ENCODE data around the gene COL26A1.

COL26A1 gene

DNA sequence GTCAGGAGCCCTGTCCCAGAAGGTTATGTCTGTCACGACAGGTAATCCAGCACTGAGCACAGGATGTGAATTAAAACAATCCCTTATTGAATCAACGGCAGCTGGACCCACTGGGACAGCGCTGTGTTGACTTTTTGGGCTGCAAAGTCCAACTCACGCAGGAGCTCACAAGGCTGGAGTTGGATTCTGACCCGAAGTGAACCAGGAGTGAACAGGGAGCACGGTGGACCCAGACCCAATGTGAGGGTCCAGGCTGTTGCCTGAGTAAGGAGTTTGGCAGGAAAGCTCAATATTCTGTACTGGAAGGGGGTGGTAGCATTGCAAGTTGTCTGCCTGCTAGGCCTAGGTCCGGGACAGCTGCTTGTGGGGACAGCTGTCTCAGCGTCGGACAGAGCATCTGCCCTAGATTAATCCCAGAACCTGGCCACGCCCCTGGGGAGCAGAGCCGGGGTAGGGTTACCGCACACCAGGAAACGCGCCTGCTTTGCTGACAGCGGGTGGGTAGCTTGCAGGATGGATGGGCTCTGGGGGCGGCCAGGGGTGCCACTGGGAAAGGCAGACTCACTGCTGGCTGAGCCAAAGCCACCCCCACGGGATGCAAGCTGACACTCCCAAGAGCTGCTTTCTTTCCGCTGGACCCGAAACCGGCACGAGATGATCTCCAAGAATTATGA lies 24.0 kb downstream of the COL26A1 start:
- no peak overlapping the region for H3K4me3 ChIP-seq (replicated peaks; ENCODE audit: insufficient read depth, low read length)

DNA sequence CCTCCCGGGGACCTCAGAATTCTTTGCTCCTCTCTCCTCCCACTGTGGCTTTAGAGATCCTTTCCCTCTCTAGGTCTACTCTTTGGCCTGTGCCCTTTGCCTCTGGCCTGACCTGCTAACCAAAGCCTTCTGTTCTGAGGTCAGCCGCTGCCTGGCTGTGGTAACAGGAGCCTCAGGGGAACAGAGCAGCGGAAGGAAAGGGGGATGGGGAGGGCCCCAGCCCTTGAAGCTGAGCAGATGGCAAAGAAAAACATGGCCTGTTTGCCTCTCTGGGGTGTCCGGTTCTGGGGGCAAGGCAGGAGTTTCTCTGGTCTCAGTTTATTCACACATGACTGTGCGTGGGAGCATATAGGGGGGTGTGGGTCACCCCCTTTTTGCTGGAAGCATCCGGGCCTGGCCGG lies 28.2 kb downstream of the COL26A1 start:
- Histone ChIP-seq H3K27ac (replicated peaks) (no peak overlapping the region), H3K27me3 (ENCODE audit: insufficient read depth, poor library complexity, severe bottlenecking) (peaks cover 9% of the 10 kb centered on the region), H3K4me3 (replicated peaks; ENCODE audit: insufficient read depth, low read length) (no peak overlapping the region)
- peak in 1 of 2 experiments; percentile 68 for DNase-seq (ENCODE audit: low read depth in 1 of 2, low spot score in 1 of 2)
- TF ChIP-seq SPI1 (IDR thresholded peaks at IDR 0.05; ENCODE audit: borderline replicate concordance, low read depth) (no peak), POLR2AphosphoS5 (IDR thresholded peaks at IDR 0.05; ENCODE audit: low read depth) (peak; percentile 74; the same call in 1 of the 2 replicates), GABPA (IDR thresholded peaks at IDR 0.05; ENCODE audit: low read depth) (no peak), REST (IDR thresholded peaks at IDR 0.05; ENCODE audit: insufficient replicate concordance, low read depth) (no peak), CTCF (IDR thresholded peaks at IDR 0.05; ENCODE audit: insufficient read depth, low read length) (no peak)

More for the DNA sequence above, 24.0 kb downstream of the COL26A1 start:
- Histone ChIP-seq H3K27me3 (ENCODE audit: insufficient read depth, poor library complexity, severe bottlenecking) (peaks cover 9% of the 10 kb centered on the region), H3K27ac (replicated peaks) (no peak overlapping the region)
- DNase-seq (ENCODE audit: low read depth in 1 of 2, low spot score in 1 of 2) = no peak
- TF ChIP-seq POLR2AphosphoS5 (IDR thresholded peaks at IDR 0.05; ENCODE audit: low read depth) = no peak
- TF ChIP-seq REST (IDR thresholded peaks at IDR 0.05; ENCODE audit: insufficient replicate concordance, low read depth) = no peak
- no peak for TF ChIP-seq SPI1 (IDR thresholded peaks at IDR 0.05; ENCODE audit: borderline replicate concordance, low read depth)
- no peak for TF ChIP-seq CTCF (IDR thresholded peaks at IDR 0.05; ENCODE audit: insufficient read depth, low read length)
- no peak for TF ChIP-seq GABPA (IDR thresholded peaks at IDR 0.05; ENCODE audit: low read depth)

GRCh38 chr7:101391991-101392390 lies 29.3 kb downstream of the COL26A1 start:
- no peak overlapping the region for H3K27ac ChIP-seq (replicated peaks)
- DNase-seq (ENCODE audit: low read depth in 1 of 2, low spot score in 1 of 2) = no peak
- TF ChIP-seq REST (IDR thresholded peaks at IDR 0.05; ENCODE audit: insufficient replicate concordance, low read depth) (no peak), CTCF (IDR thresholded peaks at IDR 0.05; ENCODE audit: insufficient read depth, low read length) (no peak), GABPA (IDR thresholded peaks at IDR 0.05; ENCODE audit: low read depth) (no peak), POLR2AphosphoS5 (IDR thresholded peaks at IDR 0.05; ENCODE audit: low read depth) (no peak), SPI1 (IDR thresholded peaks at IDR 0.05; ENCODE audit: borderline replicate concordance, low read depth) (no peak)
- H3K27me3 ChIP-seq (ENCODE audit: insufficient read depth, poor library complexity, severe bottlenecking) = peaks cover 1% of the 10 kb centered on the region
- H3K4me3 ChIP-seq (replicated peaks; ENCODE audit: insufficient read depth, low read length) = no peak overlapping the region
